PFSK-1 (cell line): ENCODE results near the gene CTBP2.

Experiments
- FOXP2 ChIP-seq: optimal IDR thresholded peaks from 2 replicates; pipeline ENCODE3; 2011; ENCODE audit warnings: borderline replicate concordance, control low read depth, inconsistent platforms; ENCODE audit not compliant: insufficient read depth; ENCODE audit errors: extremely low read length, extremely low read depth
- POLR2AphosphoS5 ChIP-seq: IDR thresholded peaks from 2 replicates; pipeline ENCODE4 v1.6.1; 2012; ENCODE audit warnings: low read depth, mild to moderate bottlenecking, control low read depth, low read length, moderate library complexity
- REST ChIP-seq, 2 experiments: IDR thresholded peaks; 2 replicates each; pipeline versions ENCODE4 v1.6.1 to v1.8.0; 2011 to 2012; ENCODE audit warnings: low read depth in 2 of 2, low read length in 2 of 2, control low read depth in 1 of 2, inconsistent platforms in 1 of 2, mild to moderate bottlenecking in 1 of 2, moderate library complexity in 1 of 2; ENCODE audit not compliant: insufficient read depth in 1 of 2
- SIN3A ChIP-seq: IDR thresholded peaks from 2 replicates; pipeline ENCODE4 v1.6.1; 2012; ENCODE audit warnings: mild to moderate bottlenecking, low read length, moderate library complexity, borderline replicate concordance; ENCODE audit not compliant: insufficient read depth
- TAF1 ChIP-seq: IDR thresholded peaks from 2 replicates; pipeline ENCODE4 v1.6.1; 2012; ENCODE audit warnings: low read length, control low read depth, borderline replicate concordance; ENCODE audit not compliant: insufficient read depth

CTBP2 gene

GRCh38 chr10:125039354-125039769 lies 121.0 kb downstream of the CTBP2 start:
- TF ChIP-seq REST (IDR thresholded peaks at IDR 0.05; ENCODE audit: insufficient read depth in 1 of 2, low read depth in 2 of 2, low read length in 2 of 2): no peak
- no peak for TF ChIP-seq FOXP2
- no peak for TF ChIP-seq SIN3A
- no peak for TF ChIP-seq POLR2AphosphoS5

GRCh38 chr10:125038637-125039036 lies 121.7 kb downstream of the CTBP2 start:
- no peak for TF ChIP-seq POLR2AphosphoS5
- no peak for TF ChIP-seq FOXP2
- TF ChIP-seq REST (IDR thresholded peaks at IDR 0.05; ENCODE audit: insufficient read depth in 1 of 2, low read depth in 2 of 2, low read length in 2 of 2): no peak
- TF ChIP-seq TAF1: no peak
- no peak for TF ChIP-seq SIN3A

- TF ChIP-seq FOXP2: no peak
- no peak for TF ChIP-seq TAF1
- no peak for TF ChIP-seq REST (IDR thresholded peaks at IDR 0.05; ENCODE audit: insufficient read depth in 1 of 2, low read depth in 2 of 2, low read length in 2 of 2)
- no peak for TF ChIP-seq SIN3A
- no peak for TF ChIP-seq POLR2AphosphoS5
These were observed 123.1 kb downstream of the CTBP2 start for GRCh38 chr10:125037145-125037877.

GRCh38 chr10:125035588-125036295 lies 124.6 kb downstream of the CTBP2 start:
- TF ChIP-seq FOXP2 (no peak), SIN3A (no peak), TAF1 (no peak), REST (IDR thresholded peaks at IDR 0.05; ENCODE audit: insufficient read depth in 1 of 2, low read depth in 2 of 2, low read length in 2 of 2) (no peak), POLR2AphosphoS5 (no peak)
